H9 (cell line): Measurements from ENCODE around the gene B4GALT3. TPM values are rescaled to one million over a fixed set of nuclear protein-coding genes. Genes with fewer than 3 reads are reported as not detected.
A peak's percentile ranks its signal among the peaks of the same experiment; 100 is the strongest.

Source experiments
- DNase-seq: peaks from one replicate; pipeline ENCODE4 v3.0.0-alpha.2; 2017
- H2AFZ ChIP-seq: one replicate; pipeline ENCODE4 v1.6.1; 2013; ENCODE audit warnings: mild to moderate bottlenecking, low read length, control low read depth, moderate library complexity
- H2AK5ac ChIP-seq: 2 replicates; pipeline ENCODE4 v1.6.1; 2013; ENCODE audit warnings: low read length, control low read depth, mixed read lengths; ENCODE audit not compliant: insufficient read length
- H2BK120ac ChIP-seq: one replicate; pipeline ENCODE4 v1.6.1; 2013; ENCODE audit warnings: low read depth, mild to moderate bottlenecking, low read length, control low read depth, inconsistent platforms; ENCODE audit not compliant: poor library complexity, severe bottlenecking
- H2BK12ac ChIP-seq: 2 replicates; pipeline ENCODE4 v1.6.1; 2013; ENCODE audit warnings: low read length, control low read depth, mixed read lengths, low read depth; ENCODE audit not compliant: insufficient read length
- H2BK15ac ChIP-seq: 2 replicates; pipeline ENCODE4 v1.6.1; 2013; ENCODE audit warnings: low read depth, low read length, control low read depth
- H2BK20ac ChIP-seq: one replicate; pipeline ENCODE4 v1.6.1; 2013; ENCODE audit warnings: low read depth, mild to moderate bottlenecking, low read length, control low read depth, inconsistent platforms; ENCODE audit not compliant: poor library complexity, severe bottlenecking
- H2BK5ac ChIP-seq: 2 replicates; pipeline ENCODE4 v1.6.1; 2013; ENCODE audit warnings: low read length, control low read depth, mixed read lengths; ENCODE audit not compliant: insufficient read length
- H3K14ac ChIP-seq: 2 replicates; pipeline ENCODE4 v1.6.1; 2013; ENCODE audit warnings: low read length, control low read depth; ENCODE audit not compliant: insufficient read depth
- H3K18ac ChIP-seq: 2 replicates; pipeline ENCODE4 v1.6.1; 2013; ENCODE audit warnings: low read depth, mild to moderate bottlenecking, mixed read lengths, low read length, control low read depth; ENCODE audit not compliant: insufficient read length
- H3K23ac ChIP-seq: 2 replicates; pipeline ENCODE4 v1.6.1; 2013; ENCODE audit warnings: low read length, control low read depth, mixed read lengths, low read depth; ENCODE audit not compliant: insufficient read length
- H3K23me2 ChIP-seq: 2 replicates; pipeline ENCODE4 v1.6.1; 2013; ENCODE audit warnings: low read depth, mild to moderate bottlenecking, mixed read lengths, low read length, control low read depth; ENCODE audit not compliant: insufficient read length, poor library complexity, severe bottlenecking
- H3K27ac ChIP-seq: 2 replicates; pipeline ENCODE4 v1.5.1; 2013; ENCODE audit warnings: low read length, control low read depth, mixed read lengths, low read depth; ENCODE audit not compliant: insufficient read length
- H3K27me3 ChIP-seq: 2 replicates; pipeline ENCODE4 v1.6.1; 2013; ENCODE audit warnings: low read length, control low read depth, inconsistent platforms; ENCODE audit not compliant: insufficient read depth
- H3K4ac ChIP-seq: 2 replicates; pipeline ENCODE4 v1.6.1; 2013; ENCODE audit warnings: low read depth, mild to moderate bottlenecking, control low read depth, inconsistent platforms, low read length, moderate library complexity
- H3K4me1 ChIP-seq: 2 replicates; pipeline ENCODE4 v1.6.1; 2013; ENCODE audit warnings: low read length, control low read depth, inconsistent platforms; ENCODE audit not compliant: insufficient read depth
- H3K4me2 ChIP-seq: 2 replicates; pipeline ENCODE4 v1.6.1; 2013; ENCODE audit warnings: low read length, control low read depth, mixed read lengths; ENCODE audit not compliant: insufficient read length, insufficient read depth
- H3K56ac ChIP-seq: 2 replicates; pipeline ENCODE4 v1.6.1; 2013; ENCODE audit warnings: low read depth, mild to moderate bottlenecking, mixed read lengths, low read length, control low read depth; ENCODE audit not compliant: insufficient read length
- H3K79me1 ChIP-seq: 2 replicates; pipeline ENCODE4 v1.6.1; 2013; ENCODE audit warnings: low read depth, mild to moderate bottlenecking, moderate library complexity, low read length, control low read depth, inconsistent platforms; ENCODE audit not compliant: insufficient read depth, poor library complexity, severe bottlenecking
- H3K79me2 ChIP-seq: 2 replicates; pipeline ENCODE4 v1.6.1; 2013; ENCODE audit warnings: low read length, control low read depth, inconsistent platforms; ENCODE audit not compliant: insufficient read depth
- H3K9ac ChIP-seq: 2 replicates; pipeline ENCODE4 v1.6.1; 2013; ENCODE audit warnings: low read length, control low read depth, mixed read lengths; ENCODE audit not compliant: insufficient read length; ENCODE audit errors: extremely low read depth
- H3K9me3 ChIP-seq: one replicate; pipeline ENCODE4 v1.6.1; 2013; ENCODE audit warnings: low read depth, low read length, inconsistent platforms; ENCODE audit not compliant: control insufficient read depth
- H3T11ph ChIP-seq: one replicate; pipeline ENCODE4 v1.6.1; 2013; ENCODE audit warnings: mild to moderate bottlenecking, low read length, control low read depth, inconsistent platforms
- H4K20me1 ChIP-seq: one replicate; pipeline ENCODE4 v1.6.1; 2013; ENCODE audit not compliant: control insufficient read depth, insufficient read length, insufficient read depth
- H4K5ac ChIP-seq: 2 replicates; pipeline ENCODE4 v1.6.1; 2013; ENCODE audit warnings: low read depth, mild to moderate bottlenecking, mixed read lengths, low read length, control low read depth; ENCODE audit not compliant: insufficient read length
- H4K8ac ChIP-seq: replicated peaks from 2 replicates; pipeline ENCODE4 v1.6.1; 2013; ENCODE audit warnings: low read length, control low read depth, mixed read lengths, low read depth; ENCODE audit not compliant: insufficient read length
- H4K91ac ChIP-seq: 2 replicates; pipeline ENCODE4 v1.6.1; 2013; ENCODE audit warnings: low read depth, mild to moderate bottlenecking, moderate library complexity, mixed read lengths, low read length, control low read depth; ENCODE audit not compliant: insufficient read length
- H3K27ac Mint-ChIP-seq, 3 experiments: 2 replicates in 2 of 3; 3 replicates in 1 of 3; pipeline ENCODE4 v1.8.0; 2020 to 2021; ENCODE audit warnings: mixed read lengths in 3 of 3, mild to moderate bottlenecking in 1 of 3, moderate library complexity in 1 of 3
- H3K27me3 Mint-ChIP-seq: 2 replicates; pipeline ENCODE4 v1.8.0; 2021; ENCODE audit warnings: low read depth, mild to moderate bottlenecking, moderate library complexity, mixed read lengths
- H3K36me3 Mint-ChIP-seq, 3 experiments: 2 replicates in 2 of 3; 3 replicates in 1 of 3; pipeline ENCODE4 v1.8.0; 2020 to 2021; ENCODE audit warnings: low read depth in 3 of 3, mixed read lengths in 3 of 3; ENCODE audit not compliant: insufficient read depth in 1 of 3
- H3K4me1 Mint-ChIP-seq, 2 experiments: 2 replicates each; pipeline ENCODE4 v1.8.0; 2020; ENCODE audit warnings: mixed read lengths in 2 of 2
- H3K4me3 Mint-ChIP-seq, 2 experiments: 2 replicates in 1 of 2; 3 replicates in 1 of 2; pipeline ENCODE4 v1.8.0; 2020 to 2021; ENCODE audit warnings: mild to moderate bottlenecking in 2 of 2, mixed read lengths in 2 of 2, moderate library complexity in 1 of 2
- H3K9me3 Mint-ChIP-seq, 2 experiments: 2 replicates in 1 of 2; 3 replicates in 1 of 2; pipeline ENCODE4 v1.8.0; 2020; ENCODE audit warnings: mild to moderate bottlenecking in 2 of 2, mixed read lengths in 2 of 2, moderate library complexity in 1 of 2
- CTCF ChIP-seq: fragments of 200-600 bp; sonication (generic); conservative IDR thresholded peaks from 3 replicates; pipeline ENCODE4 v1.8.0; 2021; ENCODE audit warnings: antibody characterized with exemption, mild to moderate bottlenecking
- WGBS: extraction: QIAGEN DNeasy Blood & Tissue Kit; methylation state at CpG from one replicate; pipeline ENCODE4 v1.1.7; 2013; ENCODE audit warnings: missing lambda C conversion rate, low lambda C conversion rate, mixed read lengths; ENCODE audit not compliant: insufficient read length; ENCODE audit errors: extremely low coverage; 5-methylcytosine and 5-hydroxymethylcytosine counted together
- total RNA-seq: library from RNA; stranded (reverse); gene quantifications from 2 replicates; pipeline ENCODE4 v1.2.1, GENCODE V29; 2021

The B4GALT3 gene
- total RNA-seq, 1 experiment from 2014 or later = 31.8 TPM

GRCh38 chr1:161185282-161185682, 8.0 kb upstream of the B4GALT3 start:
- Mint-ChIP-seq H3K27ac (0 out of 7 replicates have a peak overlapping the region, but pooled peaks of 1 of the 3 experiments have one; percentile 6), H3K4me3 (no peak overlapping the region)

More at GRCh38 chr1:161185282-161185682, 8.0 kb upstream of the B4GALT3 start:
- H3K23me2 ChIP-seq = no peaks in the 10 kb centered on the region
- H3K27me3 Mint-ChIP-seq = peaks cover 2% of the 10 kb centered on the region; the same call in 1 of the 2 replicates
- H2BK15ac ChIP-seq = no peak overlapping the region
- DNase-seq = no peak
- H4K91ac ChIP-seq = no peak overlapping the region
- no peaks in the 10 kb centered on the region for H3K9me3 ChIP-seq
- H4K20me1 ChIP-seq = peaks cover 3% of the 10 kb centered on the region
- H2BK120ac ChIP-seq = no peak overlapping the region
- H3K18ac ChIP-seq = no peak overlapping the region
- no peak overlapping the region for H4K5ac ChIP-seq
- H3K4ac ChIP-seq = no peak overlapping the region
- H3K27ac ChIP-seq = no peak overlapping the region
- peaks cover 4 to 7% of the 10 kb centered on the region in 2 experiments; a peak in 3 of 4 replicates for H3K4me1 Mint-ChIP-seq
- H3T11ph ChIP-seq = no peak overlapping the region
- H3K56ac ChIP-seq = no peak overlapping the region
- no peak overlapping the region for H3K14ac ChIP-seq
- no peak overlapping the region for H2BK12ac ChIP-seq
- H3K9ac ChIP-seq = no peak overlapping the region
- H3K36me3 Mint-ChIP-seq = no peaks in the 10 kb centered on the region
- no peak overlapping the region for H2BK20ac ChIP-seq
- no peak overlapping the region for H2AK5ac ChIP-seq
- no peak for TF ChIP-seq CTCF
- H3K4me2 ChIP-seq = no peak overlapping the region
- no peaks in the 10 kb centered on the region for H3K4me1 ChIP-seq
- H4K8ac ChIP-seq = no peak overlapping the region
- no peak overlapping the region for H2AFZ ChIP-seq
- H2BK5ac ChIP-seq = no peak overlapping the region
- WGBS = no CpG with 5 or more reads among the region's 3 CpGs
- no peaks in the 10 kb centered on the region for H3K27me3 ChIP-seq
- no peaks in the 10 kb centered on the region for H3K79me1 ChIP-seq
- H3K79me2 ChIP-seq = no peaks in the 10 kb centered on the region
- H3K9me3 Mint-ChIP-seq = no peaks in the 10 kb centered on the region
- H3K23ac ChIP-seq = no peak overlapping the region
